ENCODE results near the gene SLC49A3. TPM values are rescaled to one million over a fixed set of nuclear protein-coding genes. Genes with fewer than 3 reads are reported as not detected.
"Not testable (repeated sequence)": the region's sequence is repeated elsewhere in the genome, so short reads cannot be mapped to it uniquely, and the experiment has no call there.

The SLC49A3 gene
- total RNA-seq, 1 experiment from 2014 or later = 2.0 TPM

DNA sequence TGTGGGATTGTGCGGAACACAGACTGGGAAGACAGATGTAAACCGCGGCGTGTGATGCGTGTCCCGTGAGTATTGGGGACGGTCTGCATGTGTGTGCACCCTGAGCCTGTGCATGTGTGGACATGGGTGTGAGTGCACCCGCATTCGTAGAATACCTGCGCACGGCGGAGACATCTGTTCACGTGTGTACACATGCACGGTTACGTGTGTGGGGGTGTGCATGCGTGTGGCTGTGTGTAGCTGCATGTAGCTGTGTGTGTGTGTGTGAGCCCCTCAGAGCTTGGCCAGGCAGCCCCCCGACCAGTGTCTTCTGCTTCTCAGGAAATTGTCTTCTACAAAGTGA lies 34.5 kb downstream of the SLC49A3 start:
- DNase-seq = no peak
- H3K4me3 ChIP-seq (ENCODE audit: insufficient read depth, low read depth, low read length) = no peak overlapping the region
- H3K27me3 ChIP-seq (ENCODE audit: control insufficient read depth, insufficient read depth, low read length) = no peaks in the 10 kb centered on the region
- no peaks in the 10 kb centered on the region for H3K36me3 ChIP-seq (replicated peaks; ENCODE audit: control insufficient read depth, insufficient read depth, low read length)

DNA sequence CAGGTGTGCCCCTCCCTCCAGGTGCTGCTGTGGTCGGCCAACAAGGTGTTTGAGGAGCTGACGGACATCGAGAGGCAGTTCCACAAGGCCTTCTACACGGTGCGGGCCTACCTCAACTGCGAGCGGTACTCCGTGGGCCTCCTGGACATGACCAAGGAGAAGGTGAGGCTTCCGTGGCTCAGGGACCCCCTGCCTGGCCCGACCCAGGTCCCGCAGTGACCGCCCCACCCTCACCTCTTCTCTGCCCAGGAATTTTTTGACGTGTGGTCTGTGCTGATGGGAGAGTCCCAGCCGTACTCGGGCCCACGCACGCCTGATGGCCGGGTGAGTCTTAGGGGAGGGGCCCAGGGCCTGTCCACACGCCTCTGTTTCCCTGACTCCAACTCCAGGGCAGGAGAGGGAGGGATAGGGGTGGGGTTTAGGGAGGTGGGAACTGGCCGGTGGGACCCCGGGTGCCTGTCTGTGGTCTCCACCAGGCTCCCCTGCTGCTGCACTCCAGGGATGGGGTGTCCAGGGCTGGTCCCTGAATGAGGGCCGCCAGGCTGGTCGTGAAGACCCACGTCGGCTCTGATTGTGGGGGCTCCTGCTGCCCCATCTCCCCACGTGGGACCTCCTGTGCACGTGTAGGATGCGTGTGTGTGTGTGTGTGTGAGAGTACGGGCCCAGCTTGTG lies 35.0 kb downstream of the SLC49A3 start:
- Histone ChIP-seq H3K36me3 (replicated peaks; ENCODE audit: control insufficient read depth, insufficient read depth, low read length) (no peaks in the 10 kb centered on the region), H3K4me3 (ENCODE audit: insufficient read depth, low read depth, low read length) (no peak overlapping the region), H3K27me3 (ENCODE audit: control insufficient read depth, insufficient read depth, low read length) (no peaks in the 10 kb centered on the region)
- no peak for DNase-seq

DNA sequence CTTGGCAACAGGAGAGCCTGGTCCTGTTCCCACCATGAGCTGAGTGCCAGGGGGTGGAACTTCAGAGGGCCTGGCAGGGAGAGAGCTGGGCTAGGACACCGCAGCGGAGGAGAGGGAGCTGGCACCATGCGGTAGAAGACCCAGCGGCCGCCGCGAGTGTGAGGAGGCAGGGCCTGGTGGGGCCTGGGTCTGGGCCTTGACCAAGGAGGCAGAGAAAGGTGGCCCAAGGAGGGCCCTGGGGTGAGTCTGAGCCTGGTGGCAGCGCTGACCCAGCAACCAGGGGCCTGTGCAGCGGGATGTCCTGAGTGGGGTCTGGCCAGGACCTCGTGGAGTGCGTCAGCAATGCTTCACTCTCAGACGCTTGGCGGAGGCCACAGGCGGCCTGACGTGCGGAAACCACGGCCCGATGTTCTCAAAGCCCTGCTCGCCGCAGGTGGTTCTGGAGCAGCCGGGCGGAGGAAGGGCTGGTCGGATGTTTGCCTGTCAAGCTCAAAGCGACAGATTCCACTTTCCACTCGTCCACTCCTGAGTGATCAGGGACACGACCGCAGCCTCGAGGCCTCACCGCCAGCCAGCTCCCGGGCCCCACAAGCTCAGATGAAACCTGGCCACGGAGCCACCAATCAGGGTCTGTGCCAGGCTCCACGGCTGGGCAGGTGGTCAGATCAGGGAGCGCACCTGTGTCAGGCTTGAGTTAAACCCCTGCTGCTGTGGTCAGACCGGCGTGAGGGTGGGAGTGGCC lies 35.7 kb downstream of the SLC49A3 start:
- Histone ChIP-seq H3K4me3 (ENCODE audit: insufficient read depth, low read depth, low read length) (no peak overlapping the region), H3K36me3 (replicated peaks; ENCODE audit: control insufficient read depth, insufficient read depth, low read length) (no peaks in the 10 kb centered on the region), H3K27me3 (ENCODE audit: control insufficient read depth, insufficient read depth, low read length) (no peaks in the 10 kb centered on the region)
- peak; percentile 73 for DNase-seq

DNA sequence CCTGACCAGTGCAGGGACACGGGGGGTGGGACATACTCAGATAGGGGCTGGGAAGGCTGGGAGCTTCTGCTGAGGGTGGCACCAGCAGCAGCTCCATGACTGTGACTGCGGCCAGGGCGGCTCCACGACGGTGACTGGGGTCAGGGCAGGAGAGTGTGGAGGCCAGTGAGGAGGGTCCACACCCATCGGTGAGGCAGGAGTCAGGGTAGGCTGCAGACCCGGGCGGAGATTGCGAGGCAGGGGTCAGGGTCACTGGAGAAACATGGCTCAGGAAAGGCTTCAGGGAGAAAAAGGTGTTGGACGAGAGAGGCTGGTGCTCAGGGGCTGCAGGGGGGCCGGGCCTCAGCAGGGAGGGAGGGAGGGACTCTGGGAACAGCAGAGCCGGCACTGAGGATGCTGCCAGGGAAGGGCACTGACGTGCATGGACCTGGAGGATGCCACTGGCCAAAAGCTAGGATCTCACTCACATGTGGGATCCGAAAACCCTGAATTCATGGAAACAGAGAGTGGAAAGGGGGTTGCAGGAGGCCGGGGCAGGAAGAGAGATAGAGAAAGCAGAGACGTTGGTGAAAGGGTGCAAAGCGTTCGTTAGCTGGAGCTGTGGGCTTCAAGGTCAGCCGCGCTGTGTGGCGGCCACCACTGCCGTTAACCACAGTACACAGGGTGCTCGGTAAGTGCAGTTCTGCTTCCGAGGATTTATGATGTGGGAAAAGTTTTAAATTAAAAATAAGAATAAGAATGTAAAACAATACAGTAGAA lies 36.9 kb downstream of the SLC49A3 start:
- peak; percentile 71 for DNase-seq
- H3K27me3 ChIP-seq (ENCODE audit: control insufficient read depth, insufficient read depth, low read length) = no peaks in the 10 kb centered on the region
- H3K36me3 ChIP-seq (replicated peaks; ENCODE audit: control insufficient read depth, insufficient read depth, low read length) = no peaks in the 10 kb centered on the region
- no peak overlapping the region for H3K4me3 ChIP-seq (ENCODE audit: insufficient read depth, low read depth, low read length)

DNA sequence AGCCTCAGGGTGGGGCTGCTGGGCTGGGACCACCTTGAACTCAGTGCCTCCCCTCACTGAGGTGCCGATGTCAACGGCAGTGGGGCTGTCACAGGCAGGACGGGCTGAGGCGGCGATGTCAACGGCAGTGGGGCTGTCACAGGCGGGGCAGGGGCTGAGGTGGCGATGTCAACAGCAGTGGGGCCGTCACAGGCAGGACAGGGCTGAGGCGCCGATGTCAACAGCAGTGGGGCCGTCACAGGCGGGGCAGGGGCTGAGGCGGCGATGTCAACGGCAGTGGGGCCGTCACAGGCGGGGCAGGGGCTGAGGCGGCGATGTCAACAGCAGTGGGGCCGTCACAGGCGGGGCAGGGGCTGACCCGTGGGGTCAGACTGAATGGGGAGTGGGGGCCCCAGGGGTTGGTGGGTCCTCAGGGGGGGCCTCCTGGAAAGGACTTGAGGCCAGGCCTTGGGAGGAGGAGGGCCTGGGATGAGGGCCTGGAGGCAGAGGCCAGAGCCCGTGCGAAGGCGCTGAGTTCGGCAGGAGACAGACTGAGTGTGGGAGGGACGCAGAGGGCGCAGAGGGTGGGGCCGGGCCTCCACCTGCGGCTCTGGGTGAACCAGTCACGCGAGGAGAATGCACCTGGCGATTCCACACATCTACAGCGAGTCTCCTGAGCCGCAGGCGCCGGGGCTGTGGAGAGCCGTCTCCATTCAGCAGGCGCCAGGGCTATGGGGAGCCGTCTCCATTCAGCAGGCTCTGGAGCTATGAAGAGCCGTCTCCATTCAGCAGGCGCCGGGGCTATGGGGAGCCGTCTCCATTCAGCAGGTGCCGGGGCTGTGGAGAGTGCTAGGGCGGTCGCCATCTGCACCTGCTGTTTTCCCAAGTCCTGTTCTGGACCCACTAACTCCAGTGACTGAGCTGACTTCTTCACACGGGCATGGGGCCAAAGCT lies 37.7 kb downstream of the SLC49A3 start:
- peak; percentile 81 for DNase-seq

DNA sequence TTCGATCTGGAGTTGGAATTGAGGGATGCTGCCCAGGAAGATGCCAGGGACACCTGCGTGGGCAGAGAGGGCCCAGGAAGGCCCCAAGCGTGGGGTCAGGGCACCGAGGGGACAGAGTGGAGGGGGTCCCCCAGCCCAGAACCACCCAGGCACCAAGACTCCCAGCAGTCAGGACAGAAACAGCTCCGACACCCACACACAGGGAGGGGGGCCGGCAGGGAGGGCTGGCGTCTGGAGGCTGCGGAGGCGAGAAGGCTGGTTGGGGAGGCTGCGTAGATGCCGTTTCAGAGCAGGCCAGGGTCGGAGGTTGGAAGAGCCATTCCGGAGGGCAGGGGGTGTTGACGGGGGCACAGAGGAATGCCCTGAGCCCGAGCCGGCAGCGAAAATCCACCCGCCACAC lies 38.5 kb downstream of the SLC49A3 start:
- Histone ChIP-seq H3K4me3 (ENCODE audit: insufficient read depth, low read depth, low read length) (no peak overlapping the region), H3K27me3 (ENCODE audit: control insufficient read depth, insufficient read depth, low read length) (no peaks in the 10 kb centered on the region), H3K36me3 (replicated peaks; ENCODE audit: control insufficient read depth, insufficient read depth, low read length) (no peaks in the 10 kb centered on the region)
- no peak for DNase-seq

More for the DNA sequence above, 37.7 kb downstream of the SLC49A3 start:
- H3K4me3 ChIP-seq (ENCODE audit: insufficient read depth, low read depth, low read length) = no peak overlapping the region
- H3K27me3 ChIP-seq (ENCODE audit: control insufficient read depth, insufficient read depth, low read length) = no peaks in the 10 kb centered on the region
- no peaks in the 10 kb centered on the region for H3K36me3 ChIP-seq (replicated peaks; ENCODE audit: control insufficient read depth, insufficient read depth, low read length)

DNA sequence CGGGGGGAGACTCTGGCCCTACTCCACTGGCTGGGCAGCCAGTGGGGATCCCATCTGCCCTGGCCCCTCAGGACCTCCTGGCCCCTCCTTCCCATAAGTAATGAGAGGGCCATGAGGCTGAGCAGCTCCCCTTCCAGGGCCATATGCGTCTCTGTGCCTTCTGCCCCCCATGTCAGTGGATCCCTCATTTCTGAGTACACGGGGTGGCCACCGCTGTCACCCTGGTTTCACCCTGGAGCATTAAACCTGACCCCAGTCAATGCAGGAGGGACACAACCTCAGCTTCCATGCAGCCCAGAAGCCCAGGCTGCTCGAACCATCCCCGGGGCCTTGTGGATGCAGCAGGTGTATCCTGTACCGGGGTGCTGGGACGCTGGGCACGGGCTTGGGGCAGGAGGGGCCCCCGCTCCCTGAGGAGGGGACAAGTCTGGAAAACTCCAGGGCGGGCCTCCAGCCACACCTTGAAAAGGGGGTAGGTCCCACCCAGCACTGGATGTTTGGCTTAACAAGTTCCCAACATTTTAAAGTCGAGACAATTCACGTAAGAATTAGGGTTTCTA lies 39.1 kb downstream of the SLC49A3 start:
- Histone ChIP-seq H3K36me3 (replicated peaks; ENCODE audit: control insufficient read depth, insufficient read depth, low read length) (no peaks in the 10 kb centered on the region), H3K27me3 (ENCODE audit: control insufficient read depth, insufficient read depth, low read length) (no peaks in the 10 kb centered on the region), H3K4me3 (ENCODE audit: insufficient read depth, low read depth, low read length) (no peak overlapping the region)
- DNase-seq = no peak

DNA sequence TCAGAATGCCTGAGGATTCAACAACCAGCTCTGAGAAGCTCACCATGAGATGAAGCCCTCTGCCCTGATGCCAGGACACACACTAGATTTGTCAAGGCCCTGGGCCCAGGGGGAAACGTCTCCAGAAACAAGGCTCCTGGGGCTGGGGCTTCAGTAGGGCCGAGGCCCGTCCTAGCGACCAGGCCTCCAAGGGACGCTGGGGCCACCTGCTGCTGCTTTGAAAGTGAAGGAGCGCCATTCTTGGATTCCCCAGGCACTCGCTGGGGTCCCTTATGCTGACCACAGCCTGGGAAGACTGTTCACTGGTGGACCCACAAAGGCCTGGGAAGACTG lies 39.7 kb downstream of the SLC49A3 start:
- Histone ChIP-seq H3K4me3 (ENCODE audit: insufficient read depth, low read depth, low read length) (no peak overlapping the region), H3K36me3 (replicated peaks; ENCODE audit: control insufficient read depth, insufficient read depth, low read length) (no peaks in the 10 kb centered on the region), H3K27me3 (ENCODE audit: control insufficient read depth, insufficient read depth, low read length) (no peaks in the 10 kb centered on the region)
- DNase-seq = no peak

DNA sequence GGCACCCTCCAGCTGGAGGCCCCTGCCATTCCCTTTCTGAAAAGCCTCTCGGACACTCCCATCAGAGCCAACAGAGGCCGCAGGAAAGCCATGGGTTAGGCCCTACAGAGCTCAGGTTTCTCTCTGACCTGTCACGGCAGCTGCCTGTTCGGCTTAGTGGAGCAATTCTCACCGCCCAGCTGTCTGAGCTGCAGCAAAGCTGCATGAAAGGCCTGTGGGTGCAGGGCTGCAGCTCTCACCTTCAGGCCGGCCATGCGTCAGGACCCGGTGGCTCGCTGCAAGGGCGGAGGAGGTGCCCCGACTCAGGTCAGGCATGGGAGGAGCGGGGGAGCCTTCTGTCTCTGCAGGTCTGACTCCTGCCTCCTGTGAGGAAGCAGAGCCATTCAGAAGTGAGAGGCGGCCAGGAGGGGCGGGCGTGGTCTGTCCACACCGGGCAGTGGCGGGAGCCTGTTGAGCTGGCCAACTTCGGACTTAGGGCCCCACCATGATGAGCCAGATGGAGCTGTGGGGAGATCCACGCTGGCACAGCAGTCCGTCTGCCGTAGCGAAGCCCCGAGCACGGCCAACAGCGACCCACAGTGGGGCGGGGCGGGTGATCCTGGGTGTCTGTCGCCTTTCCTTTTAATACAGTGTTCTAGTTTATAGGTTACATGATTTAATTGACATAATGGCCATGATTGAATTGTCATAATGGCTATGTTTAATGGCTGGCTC lies 40.2 kb downstream of the SLC49A3 start:
- Histone ChIP-seq H3K36me3 (replicated peaks; ENCODE audit: control insufficient read depth, insufficient read depth, low read length) (no peaks in the 10 kb centered on the region), H3K27me3 (ENCODE audit: control insufficient read depth, insufficient read depth, low read length) (no peaks in the 10 kb centered on the region)
- DNase-seq = no peak

DNA sequence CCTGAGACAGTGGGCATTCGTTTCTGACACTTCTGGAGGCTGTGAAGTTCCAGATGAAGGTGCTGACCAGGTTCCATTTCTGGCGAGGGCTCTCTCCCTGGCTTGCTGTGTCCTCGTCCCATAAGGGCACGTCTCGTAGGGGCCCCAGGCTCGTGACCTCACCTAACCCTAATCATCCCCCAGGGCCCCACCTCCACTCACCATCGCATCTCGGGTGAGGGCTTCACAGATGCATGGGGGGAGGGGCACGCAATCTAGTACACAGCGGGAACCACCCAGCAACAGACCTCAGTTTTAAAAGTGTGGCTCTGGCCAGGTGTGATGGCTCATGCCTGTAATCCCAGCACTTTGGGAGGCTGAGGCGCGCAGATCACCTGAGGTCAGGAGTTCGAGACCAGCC lies 41.5 kb downstream of the SLC49A3 start:
- DNase-seq = no peak
- Histone ChIP-seq H3K4me3 (ENCODE audit: insufficient read depth, low read depth, low read length) (no peak overlapping the region), H3K27me3 (ENCODE audit: control insufficient read depth, insufficient read depth, low read length) (no peaks in the 10 kb centered on the region)

More for the DNA sequence above, 40.2 kb downstream of the SLC49A3 start:
- no peak overlapping the region for H3K4me3 ChIP-seq (ENCODE audit: insufficient read depth, low read depth, low read length)

DNA sequence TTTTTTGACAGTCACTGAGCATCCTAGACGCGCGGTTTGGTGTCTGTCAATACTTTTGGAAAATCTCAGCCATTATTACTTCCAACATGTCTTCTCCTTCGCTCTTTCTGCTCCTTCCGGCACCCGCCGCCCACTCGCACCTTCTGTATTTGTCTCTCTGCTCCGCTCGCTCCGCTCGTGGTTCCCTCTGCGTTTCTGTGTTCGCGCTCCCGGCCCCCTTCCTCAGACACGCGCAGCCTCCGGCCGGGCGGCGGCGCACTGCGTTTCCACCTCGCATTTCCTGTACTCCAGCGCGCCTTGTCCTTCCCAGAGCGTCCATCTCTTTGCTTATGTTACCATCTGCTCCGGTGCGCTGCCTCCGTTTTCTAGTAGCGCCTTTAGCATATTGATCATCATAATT lies 42.5 kb downstream of the SLC49A3 start:
- no peak overlapping the region for H3K4me3 ChIP-seq (ENCODE audit: insufficient read depth, low read depth, low read length)
- no peaks in the 10 kb centered on the region for H3K36me3 ChIP-seq (replicated peaks; ENCODE audit: control insufficient read depth, insufficient read depth, low read length)
- no peaks in the 10 kb centered on the region for H3K27me3 ChIP-seq (ENCODE audit: control insufficient read depth, insufficient read depth, low read length)
- no peak for DNase-seq

More for the DNA sequence above, 41.5 kb downstream of the SLC49A3 start:
- no peaks in the 10 kb centered on the region for H3K36me3 ChIP-seq (replicated peaks; ENCODE audit: control insufficient read depth, insufficient read depth, low read length)

DNA sequence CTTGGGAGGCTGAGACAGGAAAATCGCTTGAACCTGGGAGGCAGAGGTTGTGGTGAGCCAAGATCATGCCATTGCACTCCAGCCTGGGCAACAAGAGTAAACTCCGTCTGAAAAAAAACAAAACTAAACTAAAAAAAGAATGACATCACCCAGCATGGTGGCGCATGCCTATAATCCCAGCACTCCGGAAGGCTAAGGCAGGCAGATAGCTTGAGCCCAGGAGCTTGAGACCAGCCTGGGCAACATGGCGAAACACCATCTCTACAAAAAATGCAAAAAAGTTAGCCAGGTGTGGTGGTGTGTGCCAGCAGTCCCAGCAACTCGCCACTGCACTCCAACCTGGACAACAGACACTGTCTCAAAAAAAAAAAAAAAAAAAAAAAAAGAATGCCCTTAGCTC lies 46.6 kb downstream of the SLC49A3 start:
- H3K36me3 ChIP-seq (replicated peaks; ENCODE audit: control insufficient read depth, insufficient read depth, low read length); DNase-seq; H3K4me3 ChIP-seq (ENCODE audit: insufficient read depth, low read depth, low read length); H3K27me3 ChIP-seq (ENCODE audit: control insufficient read depth, insufficient read depth, low read length): not testable (repeated sequence)

DNA sequence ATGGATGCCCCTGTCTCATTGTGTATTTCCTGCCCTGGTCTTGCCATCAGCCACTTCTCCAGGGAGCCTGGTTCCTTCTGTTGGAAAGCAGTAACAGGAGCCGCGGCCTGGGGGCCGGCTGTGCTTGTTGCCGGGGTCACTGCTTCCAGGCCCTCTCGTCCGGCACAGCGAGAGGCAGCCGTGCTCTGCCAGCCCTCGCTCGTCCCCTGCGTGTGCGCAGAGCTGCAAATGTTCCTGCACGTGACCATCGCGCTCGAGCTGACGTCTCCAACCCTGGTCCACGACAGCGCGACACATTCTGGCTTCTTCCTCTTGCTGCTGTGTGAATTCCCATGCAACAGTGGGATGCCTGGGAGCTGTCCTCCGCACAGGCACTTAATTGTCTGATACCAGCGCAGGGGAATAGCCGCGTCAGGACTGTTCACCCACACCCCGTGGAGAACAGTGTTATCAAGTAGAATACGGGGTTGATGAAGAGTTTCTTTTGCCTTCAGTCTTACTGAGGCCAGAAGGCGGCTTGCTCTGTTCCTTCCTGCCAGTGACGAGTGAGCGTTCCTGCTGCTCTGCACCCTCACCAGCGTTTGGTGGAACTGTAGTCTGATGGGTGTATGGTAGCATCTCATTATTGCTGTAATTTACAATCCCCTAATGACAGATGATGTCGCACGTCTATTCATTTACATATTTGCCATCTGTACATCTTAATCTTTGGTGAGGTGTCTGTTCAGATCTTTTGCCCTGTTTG lies 51.2 kb downstream of the SLC49A3 start:
- no peaks in the 10 kb centered on the region for H3K36me3 ChIP-seq (replicated peaks; ENCODE audit: control insufficient read depth, insufficient read depth, low read length)
- no peak overlapping the region for H3K4me3 ChIP-seq (ENCODE audit: insufficient read depth, low read depth, low read length)
- no peaks in the 10 kb centered on the region for H3K27me3 ChIP-seq (ENCODE audit: control insufficient read depth, insufficient read depth, low read length)
- peak; percentile 48 for DNase-seq

All from H7 (cell line).